GM12872 (cell line): ENCODE results near the gene SEL1L2.

Source experiments
- CTCF ChIP-seq: IDR thresholded peaks from 3 replicates; pipeline ENCODE4 v1.5.1; 2011; ENCODE audit warnings: low read depth, mild to moderate bottlenecking, low read length, moderate library complexity; ENCODE audit not compliant: insufficient read depth

The SEL1L2 gene

GRCh38 chr20:13877793-13878192, 112.6 kb downstream of the SEL1L2 start:
- TF ChIP-seq CTCF = no peak

GRCh38 chr20:13875265-13875811, 115.1 kb downstream of the SEL1L2 start:
- no peak for TF ChIP-seq CTCF

GRCh38 chr20:13874394-13875157, 115.8 kb downstream of the SEL1L2 start:
- TF ChIP-seq CTCF = no peak

- no peak for TF ChIP-seq CTCF
Measured at GRCh38 chr20:13873831-13874230, 116.6 kb downstream of the SEL1L2 start.

- TF ChIP-seq CTCF = peak; percentile 44
Measured at GRCh38 chr20:13870170-13870748, 120.2 kb downstream of the SEL1L2 start.

- no peak for TF ChIP-seq CTCF
Measured at GRCh38 chr20:13868331-13868730, 122.1 kb downstream of the SEL1L2 start.

GRCh38 chr20:13865791-13866351, 124.5 kb downstream of the SEL1L2 start:
- TF ChIP-seq CTCF = no peak
